Anterior cingulate cortex (tissue), 58 donors: ENCODE measurements around the gene KLHDC9.
"Not testable (repeated sequence)": the region's sequence is repeated elsewhere in the genome, so short reads cannot be mapped to it uniquely, and the experiment has no call there.

Experiments
- DNase-seq, 58 donors: peaks; one replicate each; lab custom pipeline; 2025; lab: John Stamatoyannopoulos, UW

Gene KLHDC9, protein sequence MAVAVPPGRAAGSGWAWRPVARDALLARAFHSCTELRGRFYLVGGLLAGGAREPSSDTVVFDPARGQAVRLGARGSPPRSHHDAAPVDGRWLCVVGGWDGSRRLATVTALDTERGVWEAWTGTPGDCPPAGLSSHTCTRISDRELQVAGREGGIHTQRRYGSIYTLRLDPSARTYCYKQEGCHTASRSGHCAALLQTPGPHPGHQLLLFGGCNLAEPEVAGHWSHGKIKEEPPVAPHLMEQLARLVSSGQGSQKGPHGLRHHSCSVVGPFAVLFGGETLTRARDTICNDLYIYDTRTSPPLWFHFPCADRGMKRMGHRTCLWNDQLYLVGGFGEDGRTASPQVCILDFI

GRCh38 chr1:161098210-161099068 is at the start of gene KLHDC9:
Gene KLHDC9 (plus strand): TSS chr1:161098361. CDS start chr1:161098536, 175 bp downstream.
- peak in 57 of 58 donors; percentile 23 to 92 (median 72) for DNase-seq

GRCh38 chr1:161048949-161049722 is 49.0 kb upstream of the KLHDC9 start:
- no peak for DNase-seq

DNA sequence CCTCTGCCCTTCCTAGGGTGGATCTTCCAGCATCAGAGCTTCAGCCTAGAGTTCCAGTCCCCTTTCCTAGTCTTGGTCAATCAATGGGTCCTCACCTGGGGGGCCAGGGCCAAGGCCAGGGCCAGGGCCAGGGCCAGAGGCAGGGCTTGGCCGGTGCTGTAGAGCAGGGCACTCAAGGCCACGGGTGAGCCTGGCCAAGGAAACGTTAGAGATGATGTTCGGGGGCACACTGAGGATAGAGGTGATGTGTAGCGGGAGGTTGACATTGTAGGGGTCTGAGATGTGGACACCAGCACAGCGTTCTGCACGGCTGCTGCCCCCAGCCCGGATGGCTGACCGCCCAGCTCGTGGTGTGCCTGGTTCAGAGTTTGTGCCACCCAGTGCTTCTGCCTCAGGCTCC is 46.9 kb upstream of the KLHDC9 start:
- no peak for DNase-seq

DNA sequence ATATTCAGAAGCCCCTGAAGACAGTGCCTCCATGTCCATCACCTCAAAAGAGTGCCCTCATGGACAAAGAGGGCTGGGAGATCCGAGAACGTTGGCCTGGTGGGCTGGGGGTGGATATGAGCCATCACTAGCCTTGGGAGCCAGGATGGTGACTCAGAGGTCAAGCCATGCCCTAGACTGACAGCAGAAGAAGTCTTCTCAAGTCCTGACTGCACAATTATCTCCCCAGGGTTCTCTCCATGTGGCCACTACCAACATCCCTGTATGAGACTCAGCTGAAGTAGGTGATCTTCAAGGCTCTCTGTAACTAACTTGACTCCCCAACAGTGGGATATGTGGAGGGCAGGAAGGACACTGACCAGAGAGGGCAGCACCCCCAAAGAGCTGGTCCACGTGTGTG is 45.3 kb upstream of the KLHDC9 start:
- no peak for DNase-seq

- DNase-seq = no peak
Observed at GRCh38 chr1:161054232-161054631, 43.9 kb upstream of the KLHDC9 start.

- DNase-seq = no peak
Observed at GRCh38 chr1:161054805-161055204, 43.4 kb upstream of the KLHDC9 start.

DNA sequence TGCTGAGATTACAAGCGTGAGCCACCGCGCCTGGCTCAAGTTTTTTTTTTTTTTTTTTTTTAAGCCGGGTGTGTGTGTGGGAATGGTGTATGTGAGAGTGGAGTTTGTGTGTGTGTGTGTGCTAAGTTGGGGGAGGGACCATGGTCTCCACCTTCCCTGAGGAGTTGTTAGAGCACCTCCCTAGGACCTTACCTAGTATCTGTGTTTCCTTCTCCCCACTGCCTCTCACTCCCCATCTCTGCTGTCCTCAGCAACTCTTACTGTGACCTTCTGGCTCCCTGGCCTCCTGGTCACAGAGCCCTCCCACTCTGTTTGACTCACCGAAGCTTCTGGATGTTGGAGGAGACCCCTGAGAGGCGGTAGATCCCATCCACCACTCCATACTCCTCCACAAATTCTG is 38.9 kb upstream of the KLHDC9 start:
- DNase-seq = no peak

- no peak for DNase-seq
Observed at GRCh38 chr1:161061419-161061818, 36.7 kb upstream of the KLHDC9 start.

GRCh38 chr1:161063936-161064335 is 34.2 kb upstream of the KLHDC9 start:
- DNase-seq = not testable (repeated sequence)

DNA sequence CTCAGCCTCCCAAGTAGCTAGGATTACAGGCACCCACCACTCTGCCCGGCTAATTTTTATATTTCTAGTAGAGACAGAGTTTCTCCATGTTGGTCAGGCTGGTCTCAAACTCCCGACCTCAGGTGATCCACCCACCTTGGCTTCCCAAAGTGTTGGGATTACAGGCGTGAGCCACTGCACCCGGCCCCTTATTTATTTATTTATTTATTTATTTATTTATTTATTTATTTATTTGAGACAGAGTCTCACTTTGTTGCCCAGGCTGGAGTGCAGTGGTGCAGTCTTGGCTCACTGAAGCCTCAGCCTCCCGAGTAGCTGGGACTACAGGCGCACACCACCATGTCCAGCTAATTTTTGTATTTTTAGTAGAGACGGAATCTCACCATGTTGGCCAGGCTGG is 32.5 kb upstream of the KLHDC9 start:
- not testable (repeated sequence) for DNase-seq

- DNase-seq = no peak
Observed at GRCh38 chr1:161066694-161067093, 31.5 kb upstream of the KLHDC9 start.

- DNase-seq = peak in 35 of 58 donors; percentile 1 to 47 (median 16)
Observed at GRCh38 chr1:161068306-161069234, 29.6 kb upstream of the KLHDC9 start.

- DNase-seq = no peak
Observed at GRCh38 chr1:161069241-161069640, 28.9 kb upstream of the KLHDC9 start.

GRCh38 chr1:161069731-161070270 is 28.4 kb upstream of the KLHDC9 start, which contains the start of gene ARHGAP30:
Gene ARHGAP30 (minus strand): TSS chr1:161069891. CDS start chr1:161069624, 267 bp downstream.
- peak in 46 of 58 donors; percentile 3 to 56 (median 24) for DNase-seq

DNA sequence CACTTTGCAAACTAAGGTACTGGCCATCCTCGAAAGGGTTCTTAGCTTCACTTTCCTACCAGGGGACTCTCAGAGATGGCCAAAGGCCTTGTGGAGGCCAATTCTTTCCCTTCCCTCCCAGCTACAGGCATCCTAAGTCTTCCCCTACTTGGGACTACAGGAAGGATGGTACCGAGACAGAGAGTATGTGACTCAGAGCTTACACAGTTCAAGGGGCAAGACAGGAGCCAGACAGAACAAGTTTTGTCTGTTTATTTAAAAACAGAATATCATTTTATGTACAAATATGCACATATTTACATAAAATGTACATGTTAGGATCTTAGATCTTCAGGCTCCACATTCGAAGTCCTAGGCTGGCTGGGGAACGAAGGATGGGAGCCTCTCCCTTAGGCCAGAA is 27.4 kb upstream of the KLHDC9 start:
- no peak for DNase-seq

DNA sequence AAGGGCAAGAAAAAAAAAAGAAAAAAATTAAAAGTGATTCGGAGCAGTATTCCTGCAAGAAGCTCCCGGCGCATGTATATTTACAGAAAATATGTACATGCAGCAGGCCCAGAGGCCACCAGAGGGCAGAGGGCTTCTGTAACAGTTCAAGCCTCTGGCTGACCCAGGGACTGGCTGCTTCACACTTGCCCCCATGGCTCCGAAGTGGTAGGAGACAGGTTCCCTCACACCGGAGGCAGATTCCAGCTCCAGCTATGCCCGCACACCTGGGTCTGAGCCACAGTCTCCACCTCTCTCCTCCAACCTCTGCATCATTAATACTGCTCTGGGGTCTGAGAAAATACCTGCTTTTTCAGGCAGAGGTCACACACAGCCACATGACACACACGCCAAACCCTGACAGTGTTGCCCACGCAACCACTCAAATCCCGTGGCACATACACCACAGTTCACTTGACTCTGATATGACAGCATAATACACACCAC is 26.2 kb upstream of the KLHDC9 start:
- DNase-seq = peak in 8 of 58 donors; percentile 1 to 18 (median 5)

DNA sequence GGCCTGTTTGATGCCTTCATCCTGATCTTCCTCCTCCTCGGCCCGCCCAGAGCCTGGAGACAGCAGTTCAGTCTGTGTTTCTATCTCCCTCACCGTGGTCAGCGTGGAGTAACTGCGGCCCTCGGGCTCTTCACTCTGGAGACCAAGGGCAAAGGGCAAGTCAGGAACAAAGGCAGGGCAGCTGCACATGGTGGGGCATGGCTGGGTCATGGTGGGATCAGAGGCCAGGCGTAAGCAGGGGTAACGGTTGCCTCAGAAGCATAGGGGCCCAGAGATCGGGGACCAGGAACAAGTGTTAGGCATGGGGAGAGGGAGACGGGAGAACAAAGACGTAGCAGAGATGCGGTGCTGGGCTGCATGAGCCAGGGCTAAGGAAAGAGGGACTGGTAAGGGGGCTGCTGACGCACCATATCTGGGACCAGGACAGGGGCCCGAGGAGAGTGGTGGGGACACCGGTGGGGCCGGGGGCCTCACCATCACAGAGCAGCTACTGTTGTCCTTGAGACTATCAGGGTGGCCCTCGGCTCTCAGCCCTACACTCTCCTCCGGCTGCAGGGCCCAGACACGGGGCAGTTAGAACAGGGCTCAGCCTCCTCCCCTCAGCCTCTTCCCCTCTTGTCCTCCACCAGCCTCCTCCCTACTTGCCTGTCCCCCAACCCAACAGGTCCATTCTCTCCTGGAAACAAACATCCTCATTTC is 25.3 kb upstream of the KLHDC9 start:
- no peak for DNase-seq

DNA sequence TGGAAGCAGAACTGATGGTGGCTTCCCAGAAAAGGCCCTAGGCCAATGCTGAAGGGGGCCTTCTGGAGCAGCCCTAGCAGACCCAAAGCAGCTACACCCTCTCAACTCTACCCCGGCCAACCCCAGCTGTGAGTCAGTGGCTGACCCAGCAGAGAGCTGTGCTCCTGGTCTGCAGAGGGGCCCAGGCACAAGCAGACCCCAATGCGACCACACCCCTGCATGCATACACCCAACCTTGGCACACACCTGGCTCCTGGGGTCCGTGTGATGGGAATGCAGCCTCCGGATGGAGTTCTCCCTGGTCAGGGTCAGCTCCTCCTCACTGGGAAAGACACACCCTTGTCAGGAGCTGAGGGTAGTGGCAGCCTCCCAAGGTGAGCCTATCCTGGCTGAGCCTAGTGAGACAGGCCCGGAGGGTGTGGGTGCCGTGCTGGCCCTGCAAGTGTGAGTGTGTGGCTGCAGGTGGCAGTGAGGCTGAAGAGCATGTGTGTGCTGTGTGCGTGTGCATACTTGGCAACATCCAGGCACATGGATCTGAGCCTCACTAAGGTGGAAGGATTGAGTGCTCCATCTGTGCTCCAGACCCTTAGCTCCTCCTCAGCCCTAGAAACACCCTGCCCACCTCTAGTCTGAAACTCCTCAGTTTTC is 24.6 kb upstream of the KLHDC9 start:
- DNase-seq = no peak
